Activated gamma-delta T cell (primary cell): Measurements from ENCODE around the gene GALNT2.

ENCODE experiments used
- DNase-seq: peaks from one replicate; lab custom pipeline; 2025; lab: John Stamatoyannopoulos, UW

Gene GALNT2

GRCh38 chr1:230321341-230321740, 254.3 kb downstream of the GALNT2 start:
- DNase-seq, result no peak

- DNase-seq, result no peak
Observed at GRCh38 chr1:230321741-230322420, 254.8 kb downstream of the GALNT2 start.

- no peak for DNase-seq
Observed at GRCh38 chr1:230322421-230322756, 255.4 kb downstream of the GALNT2 start.

GRCh38 chr1:230322967-230323547, 256.0 kb downstream of the GALNT2 start:
- DNase-seq, result no peak

- no peak for DNase-seq
Observed at GRCh38 chr1:230323686-230324085, 256.6 kb downstream of the GALNT2 start.

- DNase-seq, result no peak
Observed at GRCh38 chr1:230326971-230327891, 260.2 kb downstream of the GALNT2 start.

- no peak for DNase-seq
Observed at GRCh38 chr1:230327892-230328284, 260.9 kb downstream of the GALNT2 start.

- no peak for DNase-seq
Observed at GRCh38 chr1:230328342-230329015, 261.4 kb downstream of the GALNT2 start.

GRCh38 chr1:230330157-230330556, 263.1 kb downstream of the GALNT2 start:
- DNase-seq, result no peak
